HG03432 (cell line): Measurements from ENCODE around the gene TERT.
"Not testable (repeated sequence)": the region's sequence is repeated elsewhere in the genome, so short reads cannot be mapped to it uniquely, and the experiment has no call there.

Source experiments
- ATAC-seq: cut with Tn5 transposase; IDR thresholded peaks from one replicate; pipeline ENCODE4 v1.9.1; 2021; ENCODE audit warnings: mild to moderate bottlenecking, moderate library complexity; ENCODE audit not compliant: unreplicated experiment

TERT gene

GRCh38 chr5:1331861-1332405 is 37.1 kb upstream of the TERT start:
- no peak for ATAC-seq

- no peak for ATAC-seq
Observed at GRCh38 chr5:1330847-1331831, 36.3 kb upstream of the TERT start.

- no peak for ATAC-seq
Observed at GRCh38 chr5:1330146-1330846, 35.4 kb upstream of the TERT start.

GRCh38 chr5:1329111-1329579 is 34.3 kb upstream of the TERT start:
- ATAC-seq: no peak

GRCh38 chr5:1328237-1329110 is 33.6 kb upstream of the TERT start:
- not testable (repeated sequence) for ATAC-seq

- not testable (repeated sequence) for ATAC-seq
Observed at GRCh38 chr5:1326901-1327756, 32.3 kb upstream of the TERT start.

GRCh38 chr5:1326532-1326875 is 31.6 kb upstream of the TERT start:
- not testable (repeated sequence) for ATAC-seq

GRCh38 chr5:1325870-1326531 is 31.1 kb upstream of the TERT start:
- no peak for ATAC-seq

GRCh38 chr5:1325191-1325741 is 30.4 kb upstream of the TERT start:
- ATAC-seq: no peak

- ATAC-seq: no peak
Observed at GRCh38 chr5:1324719-1325190, 29.9 kb upstream of the TERT start.

GRCh38 chr5:1324301-1324700 is 29.4 kb upstream of the TERT start:
- no peak for ATAC-seq

GRCh38 chr5:1323803-1324173 is 28.9 kb upstream of the TERT start:
- ATAC-seq: no peak

GRCh38 chr5:1322955-1323802 is 28.3 kb upstream of the TERT start:
- ATAC-seq: no peak

- no peak for ATAC-seq
Observed at GRCh38 chr5:1322036-1322900, 27.4 kb upstream of the TERT start.

- no peak for ATAC-seq
Observed at GRCh38 chr5:1321576-1321975, 26.7 kb upstream of the TERT start.

GRCh38 chr5:1320436-1321344 is 25.8 kb upstream of the TERT start:
- no peak for ATAC-seq
